HG02798 (cell line): ENCODE data around the gene BRK1.
"Not testable (repeated sequence)": the region's sequence is repeated elsewhere in the genome, so short reads cannot be mapped to it uniquely, and the experiment has no call there.

Source experiments
- ATAC-seq: cut with Tn5 transposase; IDR thresholded peaks from one replicate; pipeline ENCODE4 v1.9.1; 2021; ENCODE audit warnings: mild to moderate bottlenecking; ENCODE audit not compliant: unreplicated experiment, poor library complexity

The BRK1 gene

GRCh38 chr3:10175334-10175733, 59.9 kb downstream of the BRK1 start:
- not testable (repeated sequence) for ATAC-seq

DNA sequence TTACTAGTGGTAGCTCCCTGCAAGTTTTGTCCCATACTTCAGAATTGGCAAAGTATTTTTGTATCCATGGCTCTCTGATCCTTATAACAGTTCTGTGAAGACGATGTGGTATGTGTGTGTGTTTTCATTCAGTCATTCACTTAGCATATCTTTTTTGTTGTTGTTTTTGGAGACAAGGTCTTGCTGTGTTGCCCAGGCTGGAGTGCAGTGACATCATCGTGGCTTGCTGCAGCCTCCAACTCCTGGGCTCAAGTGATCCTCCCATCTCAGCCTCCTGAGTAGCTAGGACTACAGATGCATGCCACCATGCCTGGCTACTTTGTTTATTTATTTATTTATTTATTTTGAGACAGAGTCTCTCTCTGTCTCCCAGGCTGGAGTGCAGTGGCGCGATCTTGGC, 60.7 kb downstream of the BRK1 start:
- not testable (repeated sequence) for ATAC-seq
